Muscle of arm (tissue), 12 donors: ENCODE results near the gene KLK1. TPM values are rescaled to one million over a fixed set of nuclear protein-coding genes. Genes with fewer than 3 reads are reported as not detected.
A peak's percentile ranks its signal among the peaks of the same experiment; 100 is the strongest.

Source experiments
- DNase-seq: peaks from one replicate; pipeline ENCODE4 v3.0.0-alpha.2; 2013
- polyA plus RNA-seq, 12 donors: library from polyadenylated mRNA; unstranded; fragments of 120-200 nt; gene quantifications; one replicate each; pipeline ENCODE4 v1.2.1, GENCODE V29; 2013; ENCODE audit not compliant: insufficient read length in 12 of 12

KLK1 gene
- polyA plus RNA-seq, 12 donors = 0.18 to 17.9 (median 1.0) TPM; not detected in 5

GRCh38 chr19:50837300-50837699 lies 13.7 kb upstream of the KLK1 start:
- DNase-seq = no peak

- DNase-seq = no peak
Measured at GRCh38 chr19:50836543-50837195, 13.1 kb upstream of the KLK1 start.

GRCh38 chr19:50835785-50836542 lies 12.4 kb upstream of the KLK1 start:
- peak; percentile 29 for DNase-seq

GRCh38 chr19:50835103-50835784 lies 11.7 kb upstream of the KLK1 start:
- no peak for DNase-seq

- no peak for DNase-seq
Measured at GRCh38 chr19:50833802-50834167, 10.2 kb upstream of the KLK1 start.

GRCh38 chr19:50833117-50833801 lies 9.7 kb upstream of the KLK1 start, which contains the start of gene KLK15:
Gene KLK15 (minus strand): TSS chr19:50833574. CDS start chr19:50831492, 2,082 bp downstream.
- DNase-seq = no peak

- DNase-seq = no peak
Measured at GRCh38 chr19:50832666-50833065, 9.1 kb upstream of the KLK1 start.

- no peak for DNase-seq
Measured at GRCh38 chr19:50831026-50831396, 7.4 kb upstream of the KLK1 start.

GRCh38 chr19:50830266-50831025 lies 6.9 kb upstream of the KLK1 start:
- no peak for DNase-seq

- DNase-seq = no peak
Measured at GRCh38 chr19:50829801-50830200, 6.2 kb upstream of the KLK1 start.

GRCh38 chr19:50827476-50827875 lies 3.9 kb upstream of the KLK1 start:
- no peak for DNase-seq

GRCh38 chr19:50826492-50827240 lies 3.1 kb upstream of the KLK1 start:
- no peak for DNase-seq

GRCh38 chr19:50822661-50823208 lies 852 bp downstream of the KLK1 start:
- no peak for DNase-seq

GRCh38 chr19:50821622-50822021 lies 2.0 kb downstream of the KLK1 start:
- no peak for DNase-seq

- no peak for DNase-seq
Measured at GRCh38 chr19:50821248-50821612, 2.4 kb downstream of the KLK1 start.

GRCh38 chr19:50820549-50821247 lies 2.9 kb downstream of the KLK1 start:
- DNase-seq = no peak

- no peak for DNase-seq
Measured at GRCh38 chr19:50820086-50820485, 3.5 kb downstream of the KLK1 start.

GRCh38 chr19:50819636-50820035 lies 4.0 kb downstream of the KLK1 start:
- DNase-seq = no peak

GRCh38 chr19:50818859-50819472 lies 4.6 kb downstream of the KLK1 start:
- DNase-seq = no peak
